Measurements from ENCODE around the gene LMBR1.
"Not testable (repeated sequence)": the region's sequence is repeated elsewhere in the genome, so short reads cannot be mapped to it uniquely, and the experiment has no call there.

LMBR1 gene

DNA sequence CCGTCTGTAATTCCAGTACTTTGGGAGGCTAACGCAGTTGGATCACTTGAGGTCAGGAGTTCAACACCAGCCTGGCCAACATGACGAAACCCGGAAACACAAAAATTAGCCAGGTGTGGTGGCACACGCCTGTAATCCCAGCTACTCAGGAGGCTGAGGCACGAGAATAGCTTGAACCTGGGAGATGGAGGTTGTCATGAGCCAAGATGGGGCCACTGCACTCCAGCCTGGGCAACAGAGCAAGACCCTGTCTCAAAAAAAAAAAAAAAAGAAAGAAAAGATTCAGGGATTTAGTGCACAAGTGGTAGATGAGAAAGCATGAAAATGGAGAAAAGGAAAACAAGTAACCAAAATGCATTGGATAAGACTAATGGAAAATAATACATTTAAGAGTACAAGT lies 49.4 kb downstream of the LMBR1 start:
- not testable (repeated sequence) for FAIRE-seq

GRCh38 chr7:156843157-156843556 lies 49.8 kb downstream of the LMBR1 start:
- no peak for FAIRE-seq

GRCh38 chr7:156842740-156843140 lies 50.2 kb downstream of the LMBR1 start:
- no peak for FAIRE-seq

- no peak for FAIRE-seq
Measured at GRCh38 chr7:156842317-156842716, 50.7 kb downstream of the LMBR1 start.

- FAIRE-seq, result no peak
Measured at GRCh38 chr7:156841497-156841896, 51.5 kb downstream of the LMBR1 start.

GRCh38 chr7:156840134-156840533 lies 52.8 kb downstream of the LMBR1 start:
- FAIRE-seq, result no peak

- FAIRE-seq, result no peak
Measured at GRCh38 chr7:156836443-156836842, 56.5 kb downstream of the LMBR1 start.

GRCh38 chr7:156834462-156834861 lies 58.5 kb downstream of the LMBR1 start:
- no peak for FAIRE-seq

- FAIRE-seq, result no peak
Measured at GRCh38 chr7:156833312-156833711, 59.7 kb downstream of the LMBR1 start.

DNA sequence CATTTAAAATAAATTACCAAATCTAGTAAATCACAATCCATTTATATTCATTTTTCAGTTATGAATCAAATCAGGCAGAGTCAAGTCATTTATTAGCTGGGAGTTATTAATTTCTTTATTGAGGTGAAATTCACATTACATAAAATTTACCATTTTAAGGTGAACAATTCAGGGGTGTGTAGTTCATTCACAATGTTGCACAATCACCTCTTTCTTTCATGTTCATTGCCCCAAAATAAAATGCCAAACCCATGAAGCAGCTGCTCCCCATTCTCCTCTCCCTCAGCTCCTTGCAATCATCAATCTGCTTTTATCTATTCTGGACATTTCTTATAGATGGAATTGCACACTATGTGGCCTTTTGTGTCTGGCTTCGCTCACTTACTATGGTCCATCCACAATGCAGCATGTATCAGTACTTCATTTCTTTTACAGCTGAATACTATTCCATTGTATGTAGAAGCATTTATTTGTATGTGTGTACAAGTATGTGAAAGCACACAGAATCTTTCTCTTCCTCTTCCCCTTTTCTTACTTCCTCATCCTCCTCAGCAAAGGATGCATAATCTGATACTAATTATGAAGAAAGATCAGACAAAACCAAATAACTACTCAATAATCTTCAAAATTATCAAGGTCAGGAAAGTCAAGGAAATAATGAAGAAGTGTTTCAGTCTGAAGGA lies 60.6 kb downstream of the LMBR1 start:
- FAIRE-seq, result no peak

- no peak for FAIRE-seq
Measured at GRCh38 chr7:156829669-156830336, 63.2 kb downstream of the LMBR1 start.

DNA sequence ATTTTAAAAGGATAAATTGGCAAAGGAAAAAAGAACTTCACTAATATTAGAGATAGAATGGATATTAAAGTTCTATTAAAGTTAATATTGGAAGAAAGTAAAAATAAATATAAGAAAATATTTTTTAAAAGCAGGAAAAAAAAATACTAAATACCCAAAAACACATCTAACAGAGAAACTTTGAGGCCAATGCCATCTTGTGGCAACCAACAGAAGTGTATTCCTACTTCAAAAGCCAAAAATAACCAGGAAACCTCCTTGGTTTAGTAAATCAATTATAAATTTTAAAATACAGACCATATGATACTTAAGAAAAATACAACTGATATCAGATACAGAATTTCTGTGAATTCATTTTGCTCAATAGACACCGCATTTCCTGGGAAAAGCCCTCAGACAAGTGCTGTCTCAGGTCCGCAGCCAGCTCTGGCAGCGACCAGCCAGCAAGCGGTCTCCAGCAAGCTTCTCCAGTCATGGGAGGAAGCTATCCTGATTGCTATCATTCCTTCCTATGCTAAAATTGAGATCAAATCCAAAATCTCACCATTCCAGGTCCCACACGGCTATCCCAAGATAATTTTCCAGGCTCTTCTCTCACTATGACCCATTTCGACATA lies 65.3 kb downstream of the LMBR1 start:
- peak; percentile 21 for FAIRE-seq

GRCh38 chr7:156823435-156823834 lies 69.5 kb downstream of the LMBR1 start:
- FAIRE-seq, result no peak

DNA sequence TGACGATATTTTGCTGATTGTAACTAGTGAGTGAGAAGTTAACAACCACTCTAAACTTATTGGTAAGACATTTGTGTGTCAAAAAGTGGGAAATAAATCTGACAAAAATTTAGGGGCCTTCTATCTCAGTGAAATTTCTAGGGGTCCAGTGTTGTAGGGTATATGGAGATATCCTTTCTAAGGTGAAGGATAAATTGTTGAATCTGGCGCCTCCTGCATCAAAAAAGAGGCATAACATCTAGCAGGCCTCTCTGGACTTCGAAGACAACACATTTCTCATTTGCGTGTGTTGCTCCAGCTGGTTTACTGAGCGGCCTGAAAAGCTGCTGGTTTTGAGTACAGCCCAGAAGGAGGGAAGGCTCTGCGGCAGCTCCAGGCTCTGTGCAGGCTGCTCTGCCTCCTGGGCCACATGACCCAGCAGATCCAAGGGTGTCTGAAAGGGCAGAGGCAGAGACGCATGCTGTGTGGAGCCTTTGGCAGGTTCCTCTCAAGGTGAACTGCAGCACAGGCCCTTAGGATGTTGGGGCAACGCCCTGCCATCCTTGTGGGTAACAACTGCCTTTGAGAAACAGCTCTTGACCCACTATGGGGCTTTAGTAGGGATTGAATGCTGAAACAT lies 72.4 kb downstream of the LMBR1 start:
- no peak for FAIRE-seq

GRCh38 chr7:156819733-156820295 lies 73.2 kb downstream of the LMBR1 start:
- no peak for FAIRE-seq

DNA sequence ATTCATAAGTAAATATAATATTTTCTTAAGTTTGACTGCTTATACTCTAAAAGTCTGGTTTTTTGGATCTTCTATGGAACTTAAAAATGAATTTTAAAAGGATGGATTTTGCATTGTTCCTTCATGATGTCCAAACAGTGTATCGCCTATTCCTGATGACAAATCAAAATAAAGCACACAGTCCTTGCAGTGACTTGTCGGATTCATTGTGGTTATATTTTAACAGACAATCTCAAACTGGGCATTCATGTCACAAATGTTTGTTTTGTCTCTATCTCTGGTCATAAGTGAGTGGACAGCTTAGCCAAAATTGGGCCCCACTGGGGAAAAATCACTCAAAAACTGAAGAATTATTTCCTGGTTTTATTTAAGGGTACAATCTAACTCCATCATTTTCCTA lies 74.8 kb downstream of the LMBR1 start:
- no peak for FAIRE-seq

DNA sequence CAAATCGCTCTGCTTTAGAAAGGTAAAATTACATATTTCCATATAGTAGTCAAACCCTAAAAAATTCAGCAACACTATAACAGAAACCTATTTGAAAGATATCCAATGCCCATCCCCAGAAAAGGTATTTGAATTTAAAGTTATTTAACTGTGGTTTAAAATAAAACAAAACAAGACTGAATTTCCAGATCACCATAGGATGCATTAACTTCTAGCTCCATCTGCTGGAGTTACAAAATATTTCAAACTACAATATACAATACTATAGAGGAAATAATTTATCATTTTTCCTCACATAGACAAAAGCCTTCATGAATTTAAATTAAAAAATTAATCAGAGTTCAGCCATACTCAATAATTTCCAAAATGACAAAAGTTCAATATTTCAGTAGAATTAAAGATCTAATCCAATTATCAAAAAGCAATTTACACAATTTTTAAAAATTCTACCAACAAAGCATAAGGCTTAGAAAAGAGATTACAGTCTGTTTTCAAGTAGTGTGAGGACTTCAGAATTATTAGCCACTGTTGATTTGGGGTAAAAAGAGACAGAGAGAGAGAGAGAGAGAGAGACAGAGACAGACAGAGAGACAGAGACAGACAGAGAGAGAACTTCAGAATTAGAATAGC lies 75.9 kb downstream of the LMBR1 start:
- FAIRE-seq, result peak; percentile 82

DNA sequence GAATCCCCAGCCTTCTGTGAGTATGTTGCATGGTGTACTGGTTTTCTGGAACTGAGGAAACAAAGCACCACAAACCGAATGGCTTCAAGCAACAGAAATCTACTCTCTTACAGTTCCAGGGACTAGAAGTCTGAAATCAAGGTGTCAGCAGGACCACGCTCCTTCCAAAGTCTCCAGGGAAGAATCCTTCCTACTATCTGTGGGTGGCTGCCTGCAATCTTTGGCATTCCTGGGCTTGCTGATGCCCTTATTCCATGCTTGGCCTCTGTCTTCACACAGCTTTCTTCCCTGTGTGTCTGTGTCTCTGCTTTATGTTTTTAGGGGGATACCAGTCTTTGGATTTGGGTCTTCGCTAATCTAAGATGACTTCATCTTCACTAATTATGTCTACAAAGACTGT lies 81.3 kb downstream of the LMBR1 start:
- FAIRE-seq, result no peak

DNA sequence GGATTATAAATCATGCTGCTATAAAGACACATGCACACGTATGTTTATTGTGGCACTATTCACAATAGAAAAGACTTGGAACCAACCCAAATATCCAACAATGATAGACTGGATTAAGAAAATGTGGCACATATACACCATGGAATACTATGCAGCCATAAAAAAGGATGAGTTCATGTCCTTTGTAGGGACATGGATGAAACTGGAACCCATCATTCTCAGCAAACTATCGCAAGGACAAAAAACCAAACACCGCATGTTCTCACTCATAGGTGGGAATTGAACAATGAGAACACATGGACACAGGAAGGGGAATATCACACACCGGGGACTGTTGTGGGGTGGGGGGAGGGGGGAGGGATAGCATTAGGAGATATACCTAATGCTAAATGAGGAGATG lies 89.3 kb downstream of the LMBR1 start:
- not testable (repeated sequence) for FAIRE-seq

GRCh38 chr7:156802214-156802613 lies 90.8 kb downstream of the LMBR1 start:
- no peak for FAIRE-seq

- no peak for FAIRE-seq
Measured at GRCh38 chr7:156795415-156795814, 97.6 kb downstream of the LMBR1 start.

DNA sequence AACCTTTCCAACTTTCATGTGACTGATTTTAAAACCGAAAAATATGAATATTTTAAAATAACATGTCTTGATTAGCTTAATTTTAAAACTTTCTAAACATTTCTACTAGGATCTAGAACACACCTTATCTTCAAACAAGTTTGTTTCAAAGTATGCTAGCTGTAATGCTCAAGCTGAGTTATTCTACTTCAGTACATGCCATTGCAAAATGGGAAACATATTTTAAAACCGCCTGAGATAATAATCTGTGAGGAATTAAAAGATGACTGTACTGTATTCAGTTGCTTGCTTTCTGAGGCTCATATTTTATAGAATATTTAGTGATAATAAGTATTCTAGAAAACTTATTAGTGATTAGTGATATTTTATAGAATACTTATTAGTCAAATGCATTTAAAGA lies 99.6 kb downstream of the LMBR1 start:
- no peak for FAIRE-seq

GRCh38 chr7:156792611-156793010 lies 100.4 kb downstream of the LMBR1 start:
- FAIRE-seq, result no peak

Data from colon (tissue), 2 donors.